ENCODE measurements around the gene CFAP46.

CFAP46 gene

DNA sequence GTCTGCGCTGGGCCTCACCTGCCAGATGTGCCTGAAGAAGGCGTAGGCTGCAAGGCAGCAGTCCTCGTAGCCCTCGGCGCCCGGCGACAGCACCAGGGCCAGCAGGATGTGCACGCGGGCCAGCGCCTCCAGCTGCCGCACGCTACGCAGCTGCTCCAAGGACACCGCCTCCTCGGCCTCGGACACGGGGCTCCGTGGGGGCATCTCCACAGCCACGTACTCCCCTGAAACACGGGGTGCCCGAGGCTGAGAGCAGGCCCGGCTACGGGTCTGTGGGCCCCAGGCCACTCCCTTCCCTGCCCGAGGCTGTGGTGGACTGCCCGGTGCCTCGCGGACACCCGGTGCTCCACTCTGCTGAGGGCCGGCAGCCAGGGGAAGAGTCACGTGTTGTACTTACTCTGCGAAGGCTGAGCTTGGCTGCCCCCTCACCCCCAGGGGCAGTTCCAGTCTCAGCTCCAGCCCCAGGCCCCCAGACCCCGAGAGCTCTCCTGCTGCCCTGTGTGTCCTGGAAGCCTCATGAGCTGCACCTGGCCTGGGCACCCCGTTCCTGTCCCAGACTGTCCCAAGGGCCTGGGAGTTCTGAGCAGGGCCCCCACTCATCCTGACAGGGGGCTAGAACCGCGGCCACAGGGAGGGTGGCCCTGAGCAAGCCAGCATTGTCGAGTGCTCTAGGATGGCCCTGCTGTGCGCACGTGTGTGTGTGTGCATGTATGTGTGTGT, 62.8 kb downstream of the CFAP46 start:
- no peak for DNase-seq

DNA sequence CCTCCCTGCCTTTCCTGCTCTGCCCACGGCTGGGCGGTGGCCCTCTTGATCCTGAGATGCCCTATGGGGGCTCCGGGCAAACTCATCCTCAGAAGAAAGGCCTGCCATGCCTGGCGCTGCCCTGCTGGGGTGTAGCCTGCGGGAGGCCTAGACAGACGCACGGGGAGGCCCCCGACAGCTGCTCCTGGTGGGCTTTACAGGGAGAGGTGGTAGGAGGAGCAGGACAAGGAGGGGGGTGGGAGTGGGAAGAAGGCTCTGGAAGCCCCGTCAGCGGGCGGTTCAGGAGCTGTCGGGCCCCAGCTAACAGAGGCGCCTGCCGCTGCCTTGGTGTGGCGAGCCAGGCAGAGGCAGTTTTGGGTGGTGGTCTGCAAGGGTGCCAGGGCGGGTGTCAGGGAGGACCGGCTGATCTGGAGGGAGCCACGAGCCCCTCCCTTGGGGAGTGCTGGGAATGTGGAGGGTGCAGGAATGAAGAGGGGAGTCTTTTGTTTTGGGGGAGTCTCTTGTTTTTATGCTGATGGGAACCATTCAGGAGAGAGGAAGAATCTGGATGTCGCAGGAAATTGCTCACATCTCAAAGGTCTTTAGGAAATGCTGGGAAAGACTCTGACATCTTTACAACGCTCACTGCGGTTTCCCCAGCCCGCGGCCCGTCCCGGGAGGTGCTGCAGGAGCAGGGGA, 63.5 kb downstream of the CFAP46 start:
- DNase-seq, result no peak

DNA sequence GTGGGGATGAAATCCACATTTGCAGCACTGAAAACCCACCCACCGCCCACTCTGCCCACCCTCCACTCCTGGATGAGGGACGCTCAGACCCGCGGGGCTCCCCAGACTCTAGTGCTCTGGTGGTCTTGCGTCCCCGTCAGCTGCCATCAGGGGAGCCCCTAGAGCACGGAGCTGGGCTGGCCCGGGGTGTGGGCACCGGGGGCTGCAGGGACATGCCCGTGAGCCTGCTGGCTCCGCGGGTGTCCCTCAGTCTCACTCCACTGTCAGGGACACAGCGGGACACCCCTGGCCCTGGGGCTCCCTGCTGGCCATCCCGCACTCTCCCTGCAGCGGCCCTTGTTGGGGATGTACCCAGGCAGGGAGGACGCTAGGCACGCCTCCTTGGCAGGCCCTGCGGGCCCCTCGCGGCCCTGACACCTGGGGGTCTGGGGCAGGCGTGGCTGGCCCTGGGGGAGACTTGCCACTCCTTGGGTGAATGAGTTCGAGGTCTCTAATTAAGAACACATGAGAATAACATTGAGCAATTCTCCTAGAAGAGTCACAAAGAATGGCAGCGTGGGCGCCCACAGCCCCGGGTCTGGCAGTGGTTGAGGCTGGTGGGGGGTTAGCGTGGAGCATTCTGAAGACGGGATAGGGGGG, 64.2 kb downstream of the CFAP46 start:
- no peak for DNase-seq

DNA sequence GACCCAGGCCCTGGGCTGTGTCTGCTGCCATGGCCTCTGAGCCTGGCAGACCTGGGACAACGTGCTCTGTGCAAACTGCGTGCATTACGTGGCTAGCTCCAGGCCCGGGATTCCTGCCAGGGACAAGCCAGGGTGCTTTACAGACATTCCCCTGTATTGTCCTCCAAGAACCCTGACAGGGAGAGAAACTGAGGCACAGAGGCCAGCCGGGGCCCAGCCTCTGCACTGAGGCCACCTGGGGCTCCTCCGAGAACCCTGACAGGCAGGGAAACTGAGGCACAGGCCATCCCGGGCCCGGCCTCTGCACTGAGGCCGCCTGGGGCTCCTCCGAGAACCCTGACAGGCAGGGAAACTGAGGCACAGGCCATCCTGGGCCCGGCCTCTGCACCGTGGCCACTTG, 64.9 kb downstream of the CFAP46 start:
- no peak for DNase-seq

DNA sequence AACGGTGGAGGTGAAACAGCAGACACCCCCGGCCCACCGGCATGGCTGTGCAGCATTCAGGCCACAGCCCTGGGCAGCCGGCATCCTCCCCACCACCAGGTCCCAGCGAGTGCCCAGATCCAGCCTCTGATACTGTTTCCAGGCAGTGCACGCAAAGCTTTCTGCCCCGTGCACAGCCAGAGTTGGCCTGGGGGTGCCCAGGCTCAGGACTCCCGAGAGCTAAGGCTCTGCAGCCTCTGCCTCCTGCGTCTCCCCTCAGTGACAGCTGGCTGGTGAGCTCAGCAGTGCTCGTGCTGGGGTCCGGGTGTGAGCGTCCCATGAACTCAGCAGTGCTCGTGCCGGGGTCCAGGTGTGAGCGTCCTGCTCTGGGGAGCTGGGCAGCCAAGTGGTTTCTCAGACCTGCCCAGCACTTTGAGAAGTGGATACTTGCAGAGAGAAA, 65.4 kb downstream of the CFAP46 start:
- no peak for DNase-seq

DNA sequence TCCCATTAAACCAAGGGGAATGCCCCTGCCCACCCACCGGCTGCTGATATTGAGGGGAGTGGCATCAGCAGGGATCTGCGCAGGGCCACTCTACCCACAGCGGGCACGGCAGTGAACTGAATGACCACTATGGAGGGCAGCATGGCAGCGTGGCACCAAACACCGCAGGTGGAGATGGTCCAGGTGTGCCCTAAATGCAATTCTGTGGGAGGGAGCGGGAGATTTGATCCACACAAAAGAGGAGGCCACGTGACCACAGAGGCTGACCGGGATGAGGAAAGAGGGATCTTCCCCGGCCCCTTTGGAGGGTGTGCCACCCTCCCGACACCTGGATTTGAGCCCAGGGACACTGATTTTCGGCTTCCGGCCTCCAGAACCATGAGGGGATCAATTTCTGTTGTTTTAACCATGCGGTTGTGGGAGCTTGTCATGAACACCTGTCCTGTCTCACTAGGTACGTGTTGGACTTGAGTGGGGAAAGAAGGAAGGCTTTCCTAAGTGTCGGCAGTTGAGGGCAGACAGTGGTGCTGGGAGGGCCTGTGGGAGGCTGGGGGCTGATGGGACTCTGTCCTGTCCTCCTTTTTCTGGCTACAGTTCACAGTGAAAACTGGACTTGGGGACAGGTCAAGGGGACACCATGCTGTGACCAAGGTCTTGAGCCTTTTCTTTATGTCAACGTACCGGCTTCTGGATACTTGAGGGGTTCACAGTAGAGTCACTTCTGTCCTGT, 66.1 kb downstream of the CFAP46 start:
- no peak for DNase-seq

DNA sequence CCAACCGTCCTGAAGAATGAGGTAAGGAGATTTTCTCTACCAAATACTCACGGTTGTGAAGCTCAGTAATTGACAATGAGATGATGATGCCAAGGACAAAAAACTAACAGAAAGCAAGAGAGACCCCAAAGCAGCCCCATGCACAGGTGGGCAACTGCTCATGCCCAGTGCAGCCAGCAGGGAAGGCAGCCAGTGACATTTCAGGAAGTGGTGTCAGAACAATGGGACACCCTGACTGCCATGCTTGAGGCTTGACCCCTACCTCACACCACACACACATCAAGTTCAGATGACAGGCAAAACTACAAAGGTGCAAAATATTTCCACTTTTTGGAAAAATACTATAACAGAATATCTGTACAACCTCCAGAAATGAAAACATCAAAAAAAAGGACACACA, 66.9 kb downstream of the CFAP46 start:
- no peak for DNase-seq

DNA sequence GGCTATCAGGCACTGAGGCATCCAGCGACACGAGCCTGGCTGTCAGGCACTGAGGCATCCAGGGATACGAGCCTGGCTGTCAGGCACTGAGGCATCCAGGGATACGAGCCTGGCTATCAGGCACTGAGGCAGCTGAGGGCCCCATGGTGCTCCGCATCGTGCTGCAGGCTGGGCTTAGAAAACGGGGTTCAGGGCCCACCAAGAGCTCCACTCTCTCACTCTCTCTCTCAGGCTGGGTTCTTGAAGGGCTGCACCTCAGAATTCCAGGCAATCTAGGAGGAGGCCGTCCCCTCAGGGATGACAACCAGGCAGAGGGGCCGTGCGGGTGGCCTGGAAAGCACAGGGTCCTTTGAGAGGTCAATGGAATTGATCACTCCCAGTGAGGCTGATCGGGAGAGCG, 69.0 kb downstream of the CFAP46 start:
- DNase-seq, result no peak

DNA sequence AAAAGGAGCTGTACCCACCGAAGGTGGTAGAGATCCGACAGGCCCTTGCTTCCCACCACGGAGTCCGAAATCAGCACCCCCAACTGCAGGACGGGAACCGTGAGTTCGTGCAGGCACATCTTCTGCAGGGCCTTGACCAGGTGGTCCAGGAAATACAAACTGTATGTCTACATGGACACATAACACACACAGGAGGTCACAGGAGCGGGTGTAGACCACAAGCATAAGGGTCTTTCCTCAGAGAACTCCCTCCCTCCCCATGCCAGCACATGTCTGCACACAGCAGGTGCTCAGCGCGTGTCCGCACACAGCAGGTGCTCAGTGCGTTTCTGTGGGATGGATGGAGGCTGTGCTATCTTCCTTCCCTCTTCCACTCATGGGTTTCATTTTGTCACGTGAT, 69.7 kb downstream of the CFAP46 start:
- no peak for DNase-seq

DNA sequence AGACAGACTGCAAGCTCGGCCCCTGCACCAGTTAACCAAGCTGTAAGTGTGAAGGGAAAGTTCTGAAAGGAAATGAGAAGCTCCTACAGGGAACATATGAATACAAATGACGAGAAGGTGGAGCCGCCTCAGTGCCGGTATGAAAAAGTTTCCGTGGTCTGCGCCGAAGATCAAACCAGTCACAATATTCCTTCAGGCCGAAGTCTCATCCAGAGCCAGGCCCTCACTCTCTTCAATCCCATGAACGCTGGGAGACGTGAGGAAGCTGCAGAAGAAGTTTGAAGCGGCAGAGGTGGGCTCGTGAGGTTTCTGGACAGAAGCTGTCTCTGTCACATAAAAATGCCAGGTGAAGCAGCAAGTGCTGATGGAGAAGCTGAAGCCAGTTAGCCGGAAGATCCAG, 71.9 kb downstream of the CFAP46 start:
- no peak for DNase-seq

DNA sequence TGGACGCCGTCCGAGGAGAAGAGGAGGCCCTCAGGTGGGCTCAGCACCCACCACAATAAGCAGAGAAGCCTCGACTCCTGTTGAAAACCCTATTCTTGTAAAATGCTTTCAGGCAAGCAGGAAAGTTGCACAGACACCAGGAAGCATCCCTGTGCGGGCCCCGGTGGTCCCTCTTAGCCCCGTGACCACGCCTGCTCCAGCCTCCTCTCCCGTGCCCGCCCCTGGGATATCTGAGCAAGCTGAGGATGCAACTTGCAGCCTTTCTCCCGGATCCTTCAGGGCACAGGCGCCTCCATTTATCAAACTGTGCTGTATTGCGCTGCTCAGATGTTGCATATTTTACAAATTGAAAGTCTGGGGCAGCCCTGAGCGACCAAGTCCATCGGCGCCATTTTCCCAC, 72.7 kb downstream of the CFAP46 start:
- no peak for DNase-seq

DNA sequence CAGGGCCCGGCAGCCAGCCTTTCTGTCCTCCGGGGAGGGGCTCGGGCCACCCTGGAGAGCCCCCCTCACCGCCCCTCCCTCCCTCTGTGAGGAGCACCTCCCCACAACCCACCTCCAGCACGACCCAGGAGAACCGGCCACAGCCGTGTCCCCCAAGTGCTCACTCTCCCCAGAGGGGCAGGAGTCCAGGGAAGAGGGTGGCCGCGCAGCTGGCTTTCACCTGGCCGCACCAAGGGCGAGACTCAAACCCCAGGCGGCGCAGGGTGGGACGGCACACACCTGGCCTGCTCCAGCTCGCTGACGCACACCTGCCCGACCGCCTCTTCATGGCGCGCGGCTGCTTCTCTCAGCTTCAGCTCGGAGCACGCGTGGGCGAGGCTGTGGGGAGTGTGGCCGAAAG, 73.4 kb downstream of the CFAP46 start:
- no peak for DNase-seq

DNA sequence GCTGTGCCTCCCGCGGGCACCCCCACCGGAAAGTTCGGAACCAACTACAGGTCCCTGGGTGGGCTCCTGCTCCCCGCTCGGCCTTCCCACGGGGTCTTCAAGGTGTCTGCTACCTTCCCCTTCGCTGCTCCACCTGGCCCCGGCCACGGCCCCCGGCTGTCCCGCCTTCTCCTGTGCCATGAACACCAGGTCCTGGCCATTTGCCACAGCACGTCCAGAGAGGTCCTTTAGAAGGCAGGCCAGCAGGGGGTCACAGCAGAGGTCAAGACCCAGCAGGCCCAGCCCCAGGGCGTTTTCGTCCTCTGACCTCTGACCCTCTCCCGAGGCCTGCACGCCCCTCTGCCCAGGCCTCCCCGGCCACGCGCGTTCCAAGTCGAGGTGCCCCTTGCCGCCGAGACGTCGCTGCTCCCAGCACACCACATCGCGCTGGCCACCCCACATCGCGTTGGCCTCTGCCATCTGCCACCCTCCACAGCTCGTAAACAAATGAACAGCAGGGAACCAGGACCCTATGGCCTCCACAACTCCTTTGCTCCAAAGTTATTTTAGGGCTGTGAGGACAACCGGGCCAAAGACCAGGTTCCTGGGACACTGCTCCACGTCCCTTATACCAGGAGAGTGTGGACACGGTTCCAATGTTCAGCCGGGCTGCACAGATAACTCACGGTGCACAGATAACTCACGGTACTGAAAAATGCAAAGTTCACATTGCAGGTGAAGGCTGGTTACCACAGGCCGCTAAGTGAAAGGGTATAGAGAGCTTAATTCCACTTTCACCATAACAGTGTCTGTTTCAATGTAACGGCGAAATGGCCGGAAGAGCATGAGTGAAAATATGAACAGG, 74.3 kb downstream of the CFAP46 start:
- DNase-seq, result no peak

DNA sequence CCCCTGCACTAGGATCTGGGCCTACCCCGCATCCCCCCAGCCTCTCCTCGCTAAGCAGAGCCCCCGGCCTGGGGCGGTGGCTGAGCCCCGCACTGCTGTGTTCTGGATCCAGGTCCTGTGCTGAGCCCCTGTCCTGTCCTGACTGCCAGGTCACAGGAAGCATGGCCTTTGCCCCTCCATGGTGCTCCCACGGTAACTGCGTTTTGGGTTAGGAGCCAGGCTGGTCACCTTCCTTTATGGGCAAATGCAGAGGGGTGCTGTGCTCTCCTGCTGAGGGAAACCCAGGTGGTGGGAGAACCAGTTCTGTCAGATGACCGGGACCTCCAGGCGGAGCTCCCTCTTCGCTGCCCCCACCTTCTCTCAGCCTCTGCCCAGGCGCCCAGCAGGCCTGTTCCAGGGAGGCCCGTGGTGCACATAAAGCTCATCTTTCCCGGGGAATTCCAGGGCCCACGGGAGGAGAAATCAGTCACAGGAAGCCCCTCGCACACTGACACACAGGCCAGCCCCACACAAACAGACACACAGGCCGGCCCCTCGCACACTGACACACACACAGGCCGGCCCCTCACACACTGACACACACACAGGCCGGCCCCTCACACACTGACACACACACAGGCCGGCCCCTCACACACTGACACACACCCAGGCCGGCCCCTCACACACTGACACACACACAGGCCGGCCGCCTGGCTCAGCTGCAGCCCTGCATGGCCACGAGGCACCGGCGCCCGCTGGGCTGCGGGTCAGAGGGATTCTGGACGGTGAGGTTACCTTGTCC, 75.6 kb downstream of the CFAP46 start:
- DNase-seq, result no peak

DNA sequence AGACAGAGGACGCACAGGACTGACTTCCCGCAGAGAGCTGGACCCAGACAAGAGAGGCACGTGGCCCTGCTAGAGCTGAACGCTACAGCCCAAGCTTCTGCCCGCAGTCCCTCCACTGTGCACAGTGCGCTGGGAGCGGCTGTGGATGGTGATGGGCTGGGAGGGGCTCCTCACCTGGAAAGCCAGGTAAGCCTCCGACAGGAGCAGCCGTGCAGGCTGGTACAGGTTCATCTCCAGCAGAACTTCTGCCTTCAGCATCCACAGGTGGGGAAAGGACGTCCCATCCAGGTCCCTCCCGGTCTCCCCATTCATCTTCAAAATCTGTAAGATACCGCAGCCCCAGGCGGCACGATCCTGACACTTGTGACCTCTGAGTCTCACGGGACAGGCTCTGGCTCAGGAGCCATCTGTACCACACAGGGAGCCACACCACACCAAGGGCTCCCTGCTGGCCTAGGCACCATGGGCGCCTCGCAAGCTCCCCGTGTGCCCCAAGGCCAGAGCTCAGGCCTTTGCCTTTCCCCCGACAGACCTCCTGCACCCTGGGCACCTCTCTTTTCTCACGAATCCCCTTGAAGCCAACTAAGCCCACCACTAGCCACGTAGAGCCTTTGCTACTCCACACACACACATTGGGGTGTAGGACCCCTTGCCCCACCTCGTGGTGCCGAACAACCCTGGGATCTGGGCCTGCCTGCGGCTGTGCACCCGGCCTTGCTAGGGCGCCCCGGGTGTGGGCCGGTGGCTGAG, 76.3 kb downstream of the CFAP46 start:
- no peak for DNase-seq

DNA sequence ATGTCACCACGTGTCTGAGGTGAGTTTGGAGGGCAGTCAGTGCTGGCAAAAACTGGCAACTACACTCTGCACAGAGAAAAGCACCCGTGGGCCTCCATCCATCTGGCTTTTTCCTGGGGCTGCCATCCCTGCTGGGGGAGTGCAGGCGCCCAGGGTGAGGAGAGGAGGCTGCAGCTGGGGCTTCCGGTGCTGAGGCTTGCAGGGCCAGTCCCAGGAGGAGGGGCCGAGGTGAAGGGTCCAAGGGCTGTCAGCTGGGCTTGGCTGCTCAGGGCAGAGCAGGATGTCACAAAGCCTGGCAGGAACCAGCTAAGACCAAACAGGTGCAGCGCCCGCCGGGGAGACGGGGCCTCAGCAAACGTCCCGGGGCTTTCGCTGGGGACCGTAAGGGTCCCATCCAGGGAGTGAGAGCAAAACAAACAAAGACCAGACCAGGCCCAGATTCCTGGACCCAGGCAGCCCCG, 77.2 kb downstream of the CFAP46 start:
- DNase-seq, result no peak

DNA sequence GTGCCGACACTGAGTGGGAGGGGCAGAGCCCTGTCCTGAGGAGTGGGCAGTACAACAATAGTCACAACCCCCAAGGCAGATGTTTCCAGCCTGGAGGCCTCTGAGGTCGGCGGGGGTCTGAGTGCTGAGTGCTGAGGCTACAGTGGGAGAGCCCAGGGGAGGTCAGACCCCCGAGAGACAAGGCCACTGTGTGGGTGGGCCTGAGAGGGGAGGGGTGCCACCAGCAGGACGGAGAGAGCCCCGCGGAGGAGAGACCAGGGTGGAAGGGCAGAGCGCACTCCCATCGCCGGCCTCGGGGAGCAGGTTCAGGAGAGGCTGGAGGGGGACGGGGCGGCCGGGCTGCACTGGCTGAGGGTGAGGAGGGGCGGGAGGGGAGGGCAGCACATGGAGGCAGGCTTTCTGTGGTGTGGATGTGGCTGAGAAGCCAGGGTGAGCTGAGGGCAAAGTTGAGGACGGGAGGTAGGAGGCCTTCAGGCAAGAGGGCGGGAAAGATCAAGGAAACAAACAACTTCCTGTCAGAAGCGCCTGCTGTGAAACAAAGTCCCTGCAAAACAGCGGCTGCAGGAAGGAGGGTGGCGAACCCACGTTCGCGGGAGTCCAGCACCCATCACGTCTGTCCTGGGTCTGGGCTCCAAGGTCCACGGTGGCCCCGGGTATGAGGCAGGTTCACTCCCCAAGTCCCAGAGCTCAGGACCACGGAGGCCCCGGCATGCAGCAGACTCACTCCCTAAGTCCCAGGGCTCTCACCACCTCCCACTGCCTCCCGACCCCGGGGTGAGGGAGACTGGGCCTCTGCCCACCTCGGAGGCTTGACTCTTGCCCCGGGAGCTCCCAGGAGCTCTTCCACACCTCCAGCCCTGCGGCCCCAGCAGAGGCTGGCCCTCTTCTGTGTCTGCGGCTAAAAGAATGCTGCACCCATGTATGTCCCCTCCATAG, 79.6 kb downstream of the CFAP46 start:
- no peak for DNase-seq

DNA sequence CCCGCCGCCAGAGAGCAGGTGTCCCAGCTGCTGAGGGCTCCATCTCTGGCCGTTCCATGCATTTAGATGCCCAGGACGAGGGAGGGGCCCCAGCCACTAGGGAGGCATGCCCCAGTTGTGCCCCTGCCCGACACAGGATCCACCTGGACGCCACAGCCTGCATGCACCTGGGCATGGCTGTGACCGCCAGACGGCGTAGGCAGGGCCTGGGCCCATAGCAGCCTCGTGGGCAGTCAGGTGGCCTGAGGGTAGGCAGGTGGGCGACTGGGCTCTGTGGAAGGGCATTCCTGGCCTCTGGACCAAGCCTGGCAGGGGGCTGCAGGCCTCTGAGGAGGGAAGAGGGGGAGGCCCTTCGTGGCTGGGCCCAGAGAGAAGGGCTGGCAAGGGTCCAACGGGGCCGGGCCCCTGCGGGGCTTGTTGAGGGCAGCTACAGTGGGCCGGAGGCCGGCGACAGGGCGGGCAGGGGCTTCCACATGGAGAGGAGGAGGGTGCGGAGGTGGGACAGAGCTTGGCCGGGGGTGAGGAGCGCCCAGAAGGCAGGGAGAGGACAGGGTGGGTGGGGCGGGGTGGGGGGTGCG, 80.4 kb downstream of the CFAP46 start:
- DNase-seq, result no peak

DNA sequence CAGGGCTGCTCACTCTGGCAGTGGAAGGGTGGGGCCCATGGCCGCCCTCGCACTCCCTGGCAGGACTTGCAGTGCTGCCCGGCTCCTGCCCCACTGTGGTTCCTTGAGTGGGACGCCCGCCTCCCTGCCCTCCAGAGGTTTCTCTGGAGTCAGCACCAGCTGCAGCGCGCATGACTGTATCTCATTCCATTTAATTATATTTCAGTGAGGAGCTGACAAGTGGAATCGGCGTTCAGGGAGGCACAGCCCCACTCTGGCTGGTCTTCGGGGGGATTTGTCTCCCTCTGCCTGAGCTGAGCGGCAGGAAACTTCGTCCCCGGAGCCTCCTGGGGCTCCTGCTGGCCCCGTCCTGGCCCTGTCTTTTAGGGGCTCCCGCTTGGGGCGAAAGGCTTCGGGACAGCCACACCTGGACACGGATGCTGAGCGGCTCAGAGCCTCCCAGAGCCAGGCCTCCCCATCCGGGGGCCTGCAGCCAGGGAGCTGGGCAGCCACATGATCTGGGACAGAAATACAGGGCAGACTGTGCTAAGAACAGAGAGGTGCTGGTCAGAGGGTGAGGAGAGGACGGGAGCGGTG, 81.2 kb downstream of the CFAP46 start:
- DNase-seq, result no peak
